ENCODE data around the gene LOXL4. TPM values are rescaled to one million over a fixed set of nuclear protein-coding genes. Genes with fewer than 3 reads are reported as not detected.

The LOXL4 gene
- total and polyA plus RNA-seq, 12 donors: 0.61 to 14.4 (median 3.4) TPM

DNA sequence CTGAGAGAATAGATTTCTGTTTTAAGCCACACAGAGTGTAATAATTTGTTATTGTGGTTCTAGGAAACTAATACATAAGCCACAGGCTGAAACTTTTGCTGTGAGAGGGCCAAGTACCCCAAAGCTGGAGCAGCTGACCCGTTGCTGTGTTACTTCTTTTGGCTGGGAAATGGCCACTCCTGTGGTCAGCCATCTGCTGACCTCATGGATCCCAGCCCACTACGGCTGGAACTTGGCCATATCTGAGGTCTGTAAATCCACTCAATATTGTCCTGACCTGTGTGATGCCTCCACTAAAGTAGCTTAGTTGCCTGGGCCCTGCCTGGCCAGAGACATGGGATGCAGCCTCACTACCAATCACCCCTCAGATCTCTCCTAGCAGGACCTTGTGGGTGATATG lies 17.4 kb upstream of the LOXL4 start:
- Histone ChIP-seq H3K36me3 (replicated peaks in 1 of 2) (no peaks in the 10 kb centered on the region), H3K27me3 (no peaks in the 10 kb centered on the region), H3K4me1 (replicated peaks in 1 of 2) (no peaks in the 10 kb centered on the region), H3K9me3 (replicated peaks in 1 of 3) (no peaks in the 10 kb centered on the region), H3K4me3 (no peak overlapping the region), H3K27ac (no peak overlapping the region)
- TF ChIP-seq, protein P1, sequence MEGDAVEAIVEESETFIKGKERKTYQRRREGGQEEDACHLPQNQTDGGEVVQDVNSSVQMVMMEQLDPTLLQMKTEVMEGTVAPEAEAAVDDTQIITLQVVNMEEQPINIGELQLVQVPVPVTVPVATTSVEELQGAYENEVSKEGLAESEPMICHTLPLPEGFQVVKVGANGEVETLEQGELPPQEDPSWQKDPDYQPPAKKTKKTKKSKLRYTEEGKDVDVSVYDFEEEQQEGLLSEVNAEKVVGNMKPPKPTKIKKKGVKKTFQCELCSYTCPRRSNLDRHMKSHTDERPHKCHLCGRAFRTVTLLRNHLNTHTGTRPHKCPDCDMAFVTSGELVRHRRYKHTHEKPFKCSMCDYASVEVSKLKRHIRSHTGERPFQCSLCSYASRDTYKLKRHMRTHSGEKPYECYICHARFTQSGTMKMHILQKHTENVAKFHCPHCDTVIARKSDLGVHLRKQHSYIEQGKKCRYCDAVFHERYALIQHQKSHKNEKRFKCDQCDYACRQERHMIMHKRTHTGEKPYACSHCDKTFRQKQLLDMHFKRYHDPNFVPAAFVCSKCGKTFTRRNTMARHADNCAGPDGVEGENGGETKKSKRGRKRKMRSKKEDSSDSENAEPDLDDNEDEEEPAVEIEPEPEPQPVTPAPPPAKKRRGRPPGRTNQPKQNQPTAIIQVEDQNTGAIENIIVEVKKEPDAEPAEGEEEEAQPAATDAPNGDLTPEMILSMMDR (IDR thresholded peaks at IDR 0.05): no peak
- no peak for TF ChIP-seq POLR2A (IDR thresholded peaks at IDR 0.05)
- WGBS, 4 donors: 67 to 86% (median 73%) methylated on average over 1 to 2 of the region's 2 CpGs
- DNase-seq: no peak
- intact Hi-C loops (cut with DNase I): no loop called here

DNA sequence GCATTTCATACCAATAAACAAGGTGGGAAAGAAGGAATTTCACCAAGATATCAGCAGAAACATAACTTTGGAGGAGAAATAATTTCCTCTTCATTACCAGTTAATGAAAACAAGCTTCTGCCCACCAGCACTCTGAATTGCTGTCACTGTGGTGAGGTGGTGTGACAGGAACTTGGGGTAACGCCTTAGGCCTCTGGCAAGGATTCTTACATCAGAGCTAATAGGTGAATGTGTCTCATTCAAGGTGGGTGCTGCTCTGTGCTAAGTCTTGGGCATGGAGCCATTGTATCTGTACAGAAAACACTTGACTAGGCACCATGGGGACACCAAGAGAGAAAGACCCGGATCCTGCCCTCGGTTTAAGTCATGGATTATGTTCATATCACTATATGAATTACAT lies 8.3 kb upstream of the LOXL4 start:
- 55 to 84% (median 74%) methylated on average over 3 of the region's 3 CpGs for WGBS, 4 donors
- DNase-seq: peak in 1 of 7 donors; percentile 30
- Histone ChIP-seq H3K36me3 (replicated peaks in 1 of 2) (no peaks in the 10 kb centered on the region), H3K27me3 (no peaks in the 10 kb centered on the region), H3K4me1 (replicated peaks in 1 of 2) (no peaks in the 10 kb centered on the region), H3K9me3 (replicated peaks in 1 of 3) (no peaks in the 10 kb centered on the region), H3K4me3 (no peak overlapping the region), H3K27ac (no peak overlapping the region)
- TF ChIP-seq, protein P1 (IDR thresholded peaks at IDR 0.05): no peak
- TF ChIP-seq POLR2A (IDR thresholded peaks at IDR 0.05): no peak
- intact Hi-C loops (cut with DNase I): no loop called here

DNA sequence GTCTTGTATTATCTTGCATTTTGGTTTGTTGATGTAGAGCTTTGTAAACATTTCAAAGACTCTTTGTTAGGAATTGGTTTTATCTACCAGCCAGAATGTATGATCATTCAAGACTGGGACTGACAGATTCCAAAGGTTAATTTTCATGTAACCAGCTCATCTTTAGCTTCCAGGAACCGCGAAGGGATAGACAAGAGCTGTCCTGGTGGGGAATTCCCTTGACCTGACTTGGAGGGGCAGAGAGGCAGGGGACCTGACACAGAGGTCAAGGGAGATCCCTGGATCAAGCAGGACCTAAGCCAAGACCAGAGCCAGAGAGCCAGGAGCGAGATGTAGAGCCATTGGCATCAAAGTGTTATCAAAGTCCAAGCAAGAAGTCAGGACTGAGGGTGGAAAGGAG lies 6.6 kb upstream of the LOXL4 start:
- TF ChIP-seq POLR2A (IDR thresholded peaks at IDR 0.05): no peak
- TF ChIP-seq, protein P1 (IDR thresholded peaks at IDR 0.05): no peak
- H3K27me3 ChIP-seq: no peaks in the 10 kb centered on the region
- intact Hi-C loops (cut with DNase I): no loop called here
- no peak for DNase-seq
- H3K4me1 ChIP-seq (replicated peaks in 1 of 2): peaks cover 5 to 6% of the 10 kb centered on the region in 2 donors
- no peak overlapping the region for H3K27ac ChIP-seq
- H3K9me3 ChIP-seq (replicated peaks in 1 of 3): no peaks in the 10 kb centered on the region
- no peak overlapping the region for H3K4me3 ChIP-seq
- WGBS, 4 donors: 84 to 92% (median 90%) methylated on average over 3 of the region's 3 CpGs
- no peaks in the 10 kb centered on the region for H3K36me3 ChIP-seq (replicated peaks in 1 of 2)

DNA sequence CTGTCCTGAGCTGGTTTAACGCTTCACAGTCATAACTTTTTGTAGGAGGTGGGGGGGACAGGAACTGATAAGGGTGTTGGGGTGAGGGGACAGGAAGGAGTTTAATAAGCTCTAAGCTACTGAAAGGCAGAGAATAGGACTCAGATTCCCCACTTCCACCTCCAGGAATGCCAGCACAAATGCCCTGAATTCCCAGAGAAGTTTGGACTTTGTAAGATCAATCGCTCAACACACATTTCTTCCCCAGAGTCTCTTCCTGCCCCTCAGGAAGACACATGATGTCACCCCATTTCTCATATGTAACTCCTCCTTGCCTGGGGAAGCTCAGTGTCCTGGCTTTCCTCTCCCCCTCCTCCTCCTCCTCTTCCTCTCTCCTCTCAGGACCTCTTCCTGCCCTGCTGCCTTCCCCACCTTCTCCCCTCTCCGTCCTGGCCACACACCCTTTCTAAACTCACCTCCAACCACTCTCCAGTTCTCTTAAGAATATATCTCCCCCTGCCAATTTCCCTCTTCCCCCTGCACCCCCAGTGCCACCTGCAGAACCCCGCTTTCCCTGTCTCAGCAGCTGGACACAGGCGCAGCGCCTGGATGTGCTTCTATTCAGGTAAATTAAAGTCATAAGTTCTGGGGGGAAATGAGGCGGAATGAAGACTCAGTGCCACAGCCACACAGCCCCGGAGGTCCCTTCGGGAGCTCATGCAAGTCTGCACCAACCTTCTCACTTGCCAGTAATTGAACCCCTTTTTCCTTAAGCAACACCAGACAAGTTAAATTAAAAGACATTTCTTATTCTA lies 5.3 kb upstream of the LOXL4 start:
- Histone ChIP-seq H3K36me3 (replicated peaks in 1 of 2) (no peaks in the 10 kb centered on the region), H3K27ac (no peak overlapping the region), H3K9me3 (replicated peaks in 1 of 3) (no peaks in the 10 kb centered on the region), H3K27me3 (no peaks in the 10 kb centered on the region), H3K4me1 (replicated peaks in 1 of 2) (peaks cover 14 to 17% of the 10 kb centered on the region in 2 donors), H3K4me3 (no peak overlapping the region)
- peak in 1 of 7 donors; percentile 15 for DNase-seq
- intact Hi-C loops (cut with DNase I): no loop called here
- 78 to 86% (median 80%) methylated on average over 9 of the region's 9 CpGs for WGBS, 4 donors
- TF ChIP-seq POLR2A (IDR thresholded peaks at IDR 0.05): no peak
- TF ChIP-seq, protein P1 (IDR thresholded peaks at IDR 0.05): no peak
